Activated T-helper 2 cell treated with anti-CD3 and anti-CD28 coated beads, Interferon-gamma antibody, Interleukin-2, Interleukin-4, amounts not matched to agents 10 μg/mL and 5 μg/mL and 100 μg/mL, durations not matched to agents 14 hours and 24 hours and 36 hours (primary cell): Measurements from ENCODE around the gene EIF4EBP2. TPM values are rescaled to one million over a fixed set of nuclear protein-coding genes. Genes with fewer than 3 reads are reported as not detected.
A peak's percentile ranks its signal among the peaks of the same experiment; 100 is the strongest.

Experiments used
- DNase-seq: peaks from one replicate; pipeline ENCODE4 v3.0.0; 2021; ENCODE audit warnings: low spot score
- H3K27ac Mint-ChIP-seq: one replicate; pipeline ENCODE4 v1.8.0; 2021; ENCODE audit warnings: mixed read lengths
- H3K27me3 Mint-ChIP-seq: one replicate; pipeline ENCODE4 v1.8.0; 2021; ENCODE audit warnings: low read depth, mixed read lengths
- H3K36me3 Mint-ChIP-seq: one replicate; pipeline ENCODE4 v1.8.0; 2021; ENCODE audit warnings: low read depth, mixed read lengths
- H3K4me1 Mint-ChIP-seq: one replicate; pipeline ENCODE4 v1.8.0; 2021; ENCODE audit warnings: low read depth, mixed read lengths
- H3K4me3 Mint-ChIP-seq: one replicate; pipeline ENCODE4 v1.8.0; 2021; ENCODE audit warnings: low read depth, mild to moderate bottlenecking, moderate library complexity, mixed read lengths
- H3K9me3 Mint-ChIP-seq: one replicate; pipeline ENCODE4 v1.8.0; 2021; ENCODE audit warnings: mixed read lengths
- intact Hi-C: fragments of 100-400 bp; cut with micrococcal nuclease; formaldehyde crosslinking; loops from one replicate; pipeline ENCODE4 v1.15.1; 2023
- total RNA-seq: library from RNA; stranded (reverse); gene quantifications from 2 replicates; pipeline ENCODE4 v1.2.3, GENCODE V29; 2022

The EIF4EBP2 gene
- 39.5 and 40.0 TPM in 2 replicates for total RNA-seq

- Mint-ChIP-seq H3K27ac (peak within 1 kb of the TSS; percentile 79), H3K4me1 (peaks cover 31% of the 10 kb centered on the region), H3K27me3 (no peaks in the 10 kb centered on the region), H3K36me3 (peaks cover 25% of the 10 kb centered on the region), H3K9me3 (no peaks in the 10 kb centered on the region), H3K4me3 (peak within 1 kb of the TSS; percentile 91)
- intact Hi-C loops = loop anchor here (1.0 to 2.0 kb wide), 3 partner anchors 22 to 233 kb away; partner anchors contain the start of genes LRRC20, PPA1 and SAR1A
- DNase-seq = peak; percentile 98
Observed at GRCh38 chr10:70404036-70404786, at the start of gene EIF4EBP2. EIF4EBP2 (plus strand) TSS chr10:70404145; CDS start chr10:70404402, 257 bp downstream.

GRCh38 chr10:70354556-70354955 lies 49.4 kb upstream of the EIF4EBP2 start:
- intact Hi-C loops = loop anchor here (2.0 kb wide), 1 partner anchor 82 kb away; no protein-coding TSS in a partner anchor
- H3K27me3 Mint-ChIP-seq = no peaks in the 10 kb centered on the region

GRCh38 chr10:70355051-70356021 lies 48.6 kb upstream of the EIF4EBP2 start:
- Mint-ChIP-seq H3K27ac (peak overlapping the region; percentile 64), H3K4me1 (peaks cover 22% of the 10 kb centered on the region), H3K9me3 (no peaks in the 10 kb centered on the region), H3K27me3 (no peaks in the 10 kb centered on the region), H3K36me3 (no peaks in the 10 kb centered on the region), H3K4me3 (peak overlapping the region; percentile 36)
- intact Hi-C loops = loop anchor here (2.0 kb wide), 1 partner anchor 83 kb away; no protein-coding TSS in a partner anchor
- DNase-seq = no peak

More at GRCh38 chr10:70354556-70354955, 49.4 kb upstream of the EIF4EBP2 start:
- no peak for DNase-seq
- H3K9me3 Mint-ChIP-seq = no peaks in the 10 kb centered on the region
- H3K36me3 Mint-ChIP-seq = no peaks in the 10 kb centered on the region
- no peak overlapping the region for H3K4me3 Mint-ChIP-seq
- H3K4me1 Mint-ChIP-seq = peaks cover 22% of the 10 kb centered on the region
- no peak overlapping the region for H3K27ac Mint-ChIP-seq

GRCh38 chr10:70357565-70357964 lies 46.4 kb upstream of the EIF4EBP2 start:
- no peaks in the 10 kb centered on the region for H3K9me3 Mint-ChIP-seq
- no peak overlapping the region for H3K4me3 Mint-ChIP-seq
- H3K27me3 Mint-ChIP-seq = no peaks in the 10 kb centered on the region
- intact Hi-C loops = no loop called here
- no peak for DNase-seq
- peaks cover 22% of the 10 kb centered on the region for H3K4me1 Mint-ChIP-seq
- no peak overlapping the region for H3K27ac Mint-ChIP-seq
- H3K36me3 Mint-ChIP-seq = no peaks in the 10 kb centered on the region

GRCh38 chr10:70358446-70358845 lies 45.5 kb upstream of the EIF4EBP2 start:
- Mint-ChIP-seq H3K27me3 (no peaks in the 10 kb centered on the region), H3K4me3 (no peak overlapping the region), H3K27ac (no peak overlapping the region), H3K36me3 (no peaks in the 10 kb centered on the region), H3K4me1 (peaks cover 20% of the 10 kb centered on the region), H3K9me3 (no peaks in the 10 kb centered on the region)
- no peak for DNase-seq
- intact Hi-C loops = no loop called here

- peaks cover 20% of the 10 kb centered on the region for H3K4me1 Mint-ChIP-seq
- DNase-seq = no peak
- H3K27ac Mint-ChIP-seq = no peak overlapping the region
Observed at GRCh38 chr10:70359017-70359550, 44.9 kb upstream of the EIF4EBP2 start.

GRCh38 chr10:70360215-70360614 lies 43.7 kb upstream of the EIF4EBP2 start:
- peaks cover 2% of the 10 kb centered on the region for H3K36me3 Mint-ChIP-seq
- H3K27me3 Mint-ChIP-seq = no peaks in the 10 kb centered on the region
- H3K27ac Mint-ChIP-seq = no peak overlapping the region
- H3K4me3 Mint-ChIP-seq = no peak overlapping the region
- H3K9me3 Mint-ChIP-seq = no peaks in the 10 kb centered on the region
- peaks cover 24% of the 10 kb centered on the region for H3K4me1 Mint-ChIP-seq
- no peak for DNase-seq
- intact Hi-C loops = no loop called here

More at GRCh38 chr10:70359017-70359550, 44.9 kb upstream of the EIF4EBP2 start:
- Mint-ChIP-seq H3K9me3 (no peaks in the 10 kb centered on the region), H3K4me3 (no peak overlapping the region), H3K27me3 (no peaks in the 10 kb centered on the region), H3K36me3 (no peaks in the 10 kb centered on the region)
- intact Hi-C loops = no loop called here

GRCh38 chr10:70362328-70362727 lies 41.6 kb upstream of the EIF4EBP2 start:
- Mint-ChIP-seq H3K4me3 (no peak overlapping the region), H3K4me1 (peaks cover 14% of the 10 kb centered on the region), H3K27me3 (no peaks in the 10 kb centered on the region), H3K27ac (no peak overlapping the region), H3K36me3 (peaks cover 2% of the 10 kb centered on the region), H3K9me3 (no peaks in the 10 kb centered on the region)
- intact Hi-C loops = no loop called here
- DNase-seq = no peak

GRCh38 chr10:70363292-70363691 lies 40.7 kb upstream of the EIF4EBP2 start:
- intact Hi-C loops = no loop called here
- Mint-ChIP-seq H3K36me3 (peaks cover 2% of the 10 kb centered on the region), H3K4me1 (peaks cover 8% of the 10 kb centered on the region), H3K27me3 (no peaks in the 10 kb centered on the region), H3K4me3 (no peak overlapping the region), H3K9me3 (no peaks in the 10 kb centered on the region), H3K27ac (no peak overlapping the region)
- no peak for DNase-seq

GRCh38 chr10:70363971-70364771 lies 39.8 kb upstream of the EIF4EBP2 start:
- peaks cover 2% of the 10 kb centered on the region for H3K36me3 Mint-ChIP-seq
- H3K27me3 Mint-ChIP-seq = no peaks in the 10 kb centered on the region
- H3K4me3 Mint-ChIP-seq = no peak overlapping the region
- peaks cover 8% of the 10 kb centered on the region for H3K4me1 Mint-ChIP-seq
- no peak overlapping the region for H3K27ac Mint-ChIP-seq
- intact Hi-C loops = loop anchor here (1.0 kb wide), 2 partner anchors 91 to 143 kb away; no protein-coding TSS in a partner anchor
- H3K9me3 Mint-ChIP-seq = no peaks in the 10 kb centered on the region
- DNase-seq = peak; percentile 77

GRCh38 chr10:70364772-70365091 lies 39.2 kb upstream of the EIF4EBP2 start:
- peaks cover 8% of the 10 kb centered on the region for H3K4me1 Mint-ChIP-seq
- intact Hi-C loops = loop anchor here (1.0 kb wide), 2 partner anchors 91 to 143 kb away; no protein-coding TSS in a partner anchor
- no peaks in the 10 kb centered on the region for H3K27me3 Mint-ChIP-seq
- DNase-seq = no peak
- H3K9me3 Mint-ChIP-seq = no peaks in the 10 kb centered on the region
- H3K27ac Mint-ChIP-seq = no peak overlapping the region
- no peak overlapping the region for H3K4me3 Mint-ChIP-seq
- H3K36me3 Mint-ChIP-seq = peaks cover 2% of the 10 kb centered on the region
